ENCODE measurements around the gene HCN4.

Gene HCN4

DNA sequence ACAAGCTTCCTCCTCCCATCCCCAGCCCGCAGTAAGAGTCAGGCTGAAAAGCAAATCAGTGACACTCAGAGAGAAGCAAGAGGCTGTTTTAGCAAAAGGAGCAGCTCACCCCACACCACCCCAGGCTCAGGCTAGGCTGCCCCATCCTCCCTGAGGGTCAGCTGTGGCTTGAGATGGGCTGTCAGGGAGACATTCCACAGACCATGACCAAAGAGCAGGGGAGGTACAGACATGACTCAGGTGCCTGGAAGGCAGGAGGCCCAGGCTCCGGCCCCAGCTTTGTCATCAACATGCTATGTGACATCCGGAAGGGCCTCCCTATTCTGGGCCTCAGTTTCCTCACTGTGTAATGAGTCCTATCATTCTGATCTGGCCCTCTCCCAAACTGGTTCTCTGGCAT is 24.7 kb downstream of the HCN4 start:
- DNase-seq (ENCODE audit: low read depth) = no peak

DNA sequence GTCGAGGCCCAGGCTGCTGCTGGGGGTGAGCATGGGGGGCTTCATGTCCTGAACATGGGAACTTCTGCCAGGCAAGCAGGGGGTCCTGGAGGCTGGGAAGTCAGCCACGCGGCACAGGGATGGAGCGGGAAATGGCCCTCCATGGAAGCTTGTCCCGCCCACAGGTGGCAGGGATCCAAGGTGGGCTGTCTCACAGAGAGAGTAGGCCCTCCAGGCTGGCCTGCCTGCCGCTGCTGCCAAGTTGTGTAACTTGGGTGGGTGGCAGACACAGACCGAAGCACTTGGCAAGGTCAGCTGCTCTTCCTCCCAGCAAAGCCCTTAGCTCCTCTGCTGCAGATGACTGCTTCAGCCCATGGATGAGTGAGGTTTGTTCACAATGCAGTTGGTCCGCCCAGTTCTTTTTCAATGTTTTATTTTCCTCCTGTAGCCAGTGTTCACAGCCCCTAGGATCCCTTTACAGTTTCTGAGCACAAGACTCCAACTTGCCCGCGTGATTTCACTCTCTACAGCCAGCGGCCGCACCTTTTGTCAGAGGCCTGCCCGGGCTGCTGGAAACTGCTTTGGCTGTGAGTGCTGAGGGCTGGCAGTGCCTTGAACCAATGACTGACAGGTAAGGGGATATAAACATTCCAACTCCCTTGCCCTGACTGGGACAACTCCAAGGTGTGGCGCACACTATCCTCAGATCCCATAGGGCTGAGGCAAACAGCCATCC is 26.7 kb downstream of the HCN4 start:
- DNase-seq (ENCODE audit: low read depth) = no peak

DNA sequence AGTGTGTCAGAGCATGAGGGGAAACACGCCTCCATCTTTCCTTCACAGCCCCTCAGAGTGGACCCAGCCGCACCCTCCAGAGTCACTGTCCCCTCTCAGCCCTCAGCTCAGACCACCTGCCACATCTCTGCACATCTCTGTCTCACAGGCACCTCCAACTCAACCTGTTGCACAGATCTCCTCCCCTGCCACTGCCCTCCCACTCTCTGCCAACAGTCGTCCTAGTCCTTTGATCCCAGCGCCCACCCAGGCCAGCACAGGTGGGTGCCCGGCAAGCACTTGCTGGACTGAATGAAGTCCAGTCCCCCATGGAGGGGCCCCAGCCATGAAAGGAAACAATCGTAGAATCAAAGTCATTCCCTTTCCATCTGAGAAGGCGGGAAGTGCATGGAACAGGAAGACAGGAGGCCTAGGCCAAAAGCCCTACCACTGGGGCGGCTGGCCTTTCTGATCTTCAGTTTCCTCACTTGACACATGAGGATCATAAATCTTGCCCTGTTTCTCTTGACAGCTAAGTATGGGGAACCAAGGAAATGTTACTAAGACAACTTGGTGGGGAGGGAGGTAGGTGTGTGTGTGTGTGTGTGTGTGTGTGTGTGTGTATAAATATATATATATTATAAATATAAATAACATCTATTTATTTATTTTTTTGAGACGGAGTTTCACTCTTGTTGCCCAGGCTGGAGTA is 28.1 kb downstream of the HCN4 start:
- no peak for DNase-seq (ENCODE audit: low read depth)

DNA sequence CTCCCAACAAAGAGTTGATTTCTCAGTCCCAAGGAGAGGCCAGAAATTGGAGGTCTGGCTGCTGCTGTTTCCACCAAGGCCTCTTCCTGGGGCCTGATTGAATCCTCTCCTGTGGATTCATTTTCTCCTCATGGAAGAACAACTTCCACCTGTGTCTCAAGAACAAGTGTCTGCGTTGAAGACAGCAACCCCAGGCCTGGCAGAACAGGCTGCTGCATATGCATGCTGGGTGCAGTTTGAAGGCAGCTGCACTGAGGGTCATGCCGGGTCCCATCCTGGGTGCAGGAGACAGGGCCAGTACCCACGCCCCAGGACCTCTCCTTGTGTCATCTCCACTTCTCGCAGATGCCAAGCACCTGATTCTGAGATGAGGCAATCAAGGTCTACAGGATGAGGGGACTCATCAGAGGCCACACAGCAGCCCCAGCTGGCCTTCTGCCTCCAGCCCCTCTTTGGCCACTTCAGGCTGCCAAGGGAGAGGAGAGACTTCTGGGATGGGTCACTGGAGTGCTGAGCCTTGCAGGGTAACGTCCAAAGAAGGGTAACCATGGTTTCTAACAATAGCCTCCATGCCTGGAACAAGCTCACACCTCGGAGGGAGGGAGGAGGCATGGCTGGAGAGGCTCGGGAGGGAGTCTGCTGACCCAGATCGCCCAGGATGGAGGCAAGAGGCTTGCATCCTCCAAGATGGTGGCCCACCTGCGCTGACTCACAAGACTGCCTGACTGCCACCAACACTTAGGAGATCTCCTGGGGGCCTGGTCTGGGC is 30.0 kb downstream of the HCN4 start:
- DNase-seq (ENCODE audit: low read depth) = no peak

DNA sequence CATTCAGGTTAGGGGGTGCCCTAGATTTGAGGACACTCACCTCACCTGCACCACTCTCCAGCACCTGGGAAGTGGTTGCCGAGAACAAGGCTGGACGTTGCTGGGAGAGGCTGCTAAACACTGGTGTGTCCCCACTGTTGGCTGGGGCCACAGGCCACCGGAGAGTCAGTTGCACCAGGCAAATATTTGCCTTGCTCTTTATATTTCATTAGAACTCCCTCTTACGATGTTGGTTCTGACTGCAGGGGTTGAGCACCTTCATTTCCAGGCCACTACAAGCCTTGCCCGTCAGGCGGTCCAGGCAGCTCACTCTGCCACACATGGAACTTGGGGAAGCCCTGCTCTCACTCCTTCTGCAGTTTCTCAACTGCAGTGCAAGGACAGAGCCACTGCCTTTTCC is 30.7 kb downstream of the HCN4 start:
- no peak for DNase-seq (ENCODE audit: low read depth)

DNA sequence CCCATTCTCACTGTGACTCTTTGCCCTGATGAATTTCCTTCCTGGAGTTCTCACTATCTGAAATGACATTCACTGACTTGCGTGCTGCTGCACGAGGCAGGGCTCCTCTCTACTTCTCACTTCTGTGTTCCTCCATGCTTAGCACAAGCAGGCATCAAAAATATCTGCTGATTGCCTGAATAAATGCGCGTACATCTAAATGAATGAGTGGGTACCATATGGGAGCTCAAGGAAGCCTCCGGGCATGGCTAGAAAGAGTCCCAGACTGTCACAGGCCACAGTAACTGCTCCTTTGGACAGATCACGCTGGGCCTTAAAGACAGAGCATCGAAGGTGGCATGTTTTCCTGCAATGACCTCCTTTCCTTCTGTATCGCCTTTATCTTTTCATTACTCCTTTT is 31.6 kb downstream of the HCN4 start:
- no peak for DNase-seq (ENCODE audit: low read depth)

DNA sequence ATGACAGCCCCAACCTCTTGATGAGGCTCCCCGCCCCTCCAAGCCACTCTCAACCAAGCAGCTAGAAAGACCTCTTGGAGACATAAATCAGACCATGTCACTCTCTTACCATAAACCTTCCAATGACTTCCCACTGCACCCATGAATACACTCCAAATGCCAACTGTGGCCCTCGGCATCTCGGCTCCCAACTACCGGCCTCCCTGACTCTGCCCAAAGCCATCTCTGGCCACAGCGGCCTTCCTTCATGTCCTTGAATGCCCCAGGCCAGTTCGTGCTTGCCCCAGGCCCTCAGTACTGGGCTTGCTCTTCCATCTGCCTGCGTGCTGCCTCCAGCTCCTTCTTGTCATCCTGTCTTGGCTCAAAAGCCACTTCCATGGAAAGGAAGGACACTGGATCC is 32.0 kb downstream of the HCN4 start:
- no peak for DNase-seq (ENCODE audit: low read depth)

DNA sequence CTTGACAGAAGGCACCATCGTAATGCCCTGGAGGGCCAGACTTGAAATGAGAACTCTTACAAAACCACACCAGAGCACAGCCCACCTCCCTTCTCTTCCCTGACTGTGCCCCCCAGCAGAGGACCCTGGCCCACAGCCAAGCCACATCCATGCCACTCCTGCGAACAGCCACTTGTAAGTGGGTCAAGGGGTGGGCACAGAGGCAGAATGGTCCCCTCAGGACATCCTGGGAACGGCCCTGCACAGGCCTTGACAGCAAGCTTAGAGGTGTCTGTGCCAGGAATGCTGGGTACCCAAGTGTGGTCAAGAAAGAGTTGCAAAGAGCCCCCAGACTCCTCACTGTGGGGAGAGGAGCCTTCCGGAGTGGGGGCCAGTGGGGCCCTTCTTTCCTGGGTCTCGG is 33.3 kb downstream of the HCN4 start:
- no peak for DNase-seq (ENCODE audit: low read depth)

DNA sequence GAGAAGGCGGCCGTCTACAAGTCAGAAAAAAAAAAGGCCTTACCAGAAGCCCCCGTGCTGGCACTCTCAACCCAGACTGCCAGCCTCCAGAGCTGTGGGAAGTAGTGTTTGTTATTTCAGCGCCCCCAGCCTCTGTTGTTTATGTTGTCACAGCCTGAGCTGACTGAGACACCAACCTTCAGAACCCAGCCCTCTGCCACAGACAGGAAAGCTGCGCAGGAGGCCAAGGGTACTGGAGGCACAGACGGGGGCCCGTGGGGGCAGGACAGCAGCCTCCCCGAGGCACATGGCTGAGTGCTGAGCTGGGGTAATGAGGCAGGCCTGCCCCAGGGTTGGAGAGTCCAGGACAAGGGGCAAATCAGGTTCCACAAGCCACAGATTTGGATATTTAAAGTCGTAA is 33.7 kb downstream of the HCN4 start:
- no peak for DNase-seq (ENCODE audit: low read depth)

DNA sequence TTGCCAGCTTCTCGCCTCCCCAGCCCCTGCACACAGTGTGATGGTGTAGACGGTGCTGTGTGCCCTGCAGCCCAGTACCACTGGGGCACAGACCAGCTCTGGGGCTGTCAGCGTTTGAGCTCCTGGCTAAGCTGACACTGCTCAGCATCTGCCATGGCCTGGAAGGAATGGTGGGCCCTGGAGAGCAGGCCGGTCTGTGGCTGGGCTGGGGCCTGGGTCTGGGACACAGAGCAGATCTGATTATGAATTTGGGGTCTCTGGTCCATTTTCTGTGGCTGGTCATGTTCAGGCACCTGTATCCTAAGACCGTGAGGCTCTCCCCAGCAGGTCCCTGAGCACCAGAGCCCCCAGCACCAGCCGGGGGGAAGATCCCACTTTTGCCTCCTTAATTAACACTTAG is 34.7 kb downstream of the HCN4 start:
- no peak for DNase-seq (ENCODE audit: low read depth)

DNA sequence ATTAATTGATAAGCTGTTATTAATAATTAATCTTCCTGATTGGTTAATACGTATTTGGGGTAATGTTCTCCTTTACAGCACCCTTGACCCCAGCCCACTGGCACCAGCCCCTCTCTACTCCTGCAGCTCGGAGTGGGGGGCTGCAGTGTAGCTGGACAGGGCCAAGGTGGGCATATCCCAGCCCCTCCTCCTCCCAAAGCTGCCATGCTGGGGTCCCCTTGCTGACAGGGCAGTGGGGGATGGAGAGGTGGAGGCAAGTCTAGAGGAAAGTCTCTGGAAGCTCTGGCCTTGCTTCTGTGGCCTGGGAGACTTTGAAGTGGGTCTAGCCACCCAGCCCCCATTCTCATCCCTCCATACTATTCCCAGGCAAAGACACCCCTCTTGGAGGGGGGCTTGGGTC is 35.8 kb downstream of the HCN4 start:
- DNase-seq (ENCODE audit: low read depth) = no peak

DNA sequence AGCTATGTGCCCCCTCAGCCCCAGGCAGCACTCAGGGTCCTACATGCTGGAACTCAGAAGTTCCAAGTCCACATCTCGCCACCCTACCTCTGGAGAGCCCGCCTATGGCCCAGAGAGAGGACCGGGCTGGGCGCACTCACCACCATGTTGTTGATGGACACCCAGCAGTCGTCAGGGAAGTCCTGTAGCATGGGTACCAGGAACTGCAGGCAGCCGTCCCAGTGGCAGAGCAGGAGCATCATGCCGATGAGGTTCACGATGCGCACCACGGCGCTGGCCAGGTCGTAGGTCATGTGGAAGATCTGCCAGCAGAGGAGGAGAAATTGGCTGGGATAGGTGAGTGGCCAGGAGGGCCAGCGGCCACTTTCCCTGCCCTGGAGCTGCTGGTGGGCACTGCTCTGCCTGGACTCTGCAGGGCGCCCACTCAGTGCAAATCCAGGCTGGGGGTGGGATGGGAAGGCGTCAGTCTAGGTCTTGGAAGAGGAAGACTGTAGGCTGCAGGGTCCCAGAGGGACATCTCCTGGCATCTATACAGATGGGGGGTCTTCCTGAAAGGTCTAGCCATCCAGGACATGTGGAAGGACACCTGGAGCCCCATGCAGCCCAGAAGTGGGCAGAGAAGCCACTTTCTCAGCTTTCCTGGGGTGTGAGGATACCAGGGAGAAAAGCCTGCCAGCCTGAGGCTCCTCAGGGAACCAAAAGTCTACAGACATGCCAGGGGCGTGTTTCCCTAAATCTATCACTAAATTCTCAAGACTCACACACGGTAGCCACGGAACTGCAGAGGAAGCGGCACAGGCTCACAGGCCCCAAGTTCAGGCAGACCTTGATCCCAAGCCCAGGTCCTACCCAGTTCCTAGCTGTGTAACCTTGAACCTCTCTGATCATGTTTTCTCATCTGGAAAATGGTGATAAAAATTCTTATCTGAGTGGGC is 36.5 kb downstream of the HCN4 start:
- no peak for DNase-seq (ENCODE audit: low read depth)

DNA sequence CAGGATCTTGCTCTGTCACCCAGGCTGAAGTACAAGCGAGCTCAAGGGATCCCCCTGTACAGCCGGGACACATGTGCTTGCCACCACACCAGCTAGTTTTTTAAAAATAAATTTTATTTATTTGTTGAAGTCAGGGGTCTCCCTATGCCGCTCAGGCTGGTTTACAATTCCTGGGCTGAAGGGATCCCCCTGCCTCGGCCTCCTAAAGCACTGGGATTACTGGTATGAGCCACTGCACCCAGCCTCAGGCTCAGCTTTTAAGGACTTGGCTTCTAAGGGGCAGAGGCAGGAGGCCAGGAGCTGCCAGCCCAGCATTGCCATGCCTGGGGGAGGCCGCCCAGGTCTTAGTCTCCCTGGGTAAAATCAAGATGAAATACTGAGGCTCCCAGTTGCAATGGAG is 37.3 kb downstream of the HCN4 start:
- DNase-seq (ENCODE audit: low read depth) = no peak

DNA sequence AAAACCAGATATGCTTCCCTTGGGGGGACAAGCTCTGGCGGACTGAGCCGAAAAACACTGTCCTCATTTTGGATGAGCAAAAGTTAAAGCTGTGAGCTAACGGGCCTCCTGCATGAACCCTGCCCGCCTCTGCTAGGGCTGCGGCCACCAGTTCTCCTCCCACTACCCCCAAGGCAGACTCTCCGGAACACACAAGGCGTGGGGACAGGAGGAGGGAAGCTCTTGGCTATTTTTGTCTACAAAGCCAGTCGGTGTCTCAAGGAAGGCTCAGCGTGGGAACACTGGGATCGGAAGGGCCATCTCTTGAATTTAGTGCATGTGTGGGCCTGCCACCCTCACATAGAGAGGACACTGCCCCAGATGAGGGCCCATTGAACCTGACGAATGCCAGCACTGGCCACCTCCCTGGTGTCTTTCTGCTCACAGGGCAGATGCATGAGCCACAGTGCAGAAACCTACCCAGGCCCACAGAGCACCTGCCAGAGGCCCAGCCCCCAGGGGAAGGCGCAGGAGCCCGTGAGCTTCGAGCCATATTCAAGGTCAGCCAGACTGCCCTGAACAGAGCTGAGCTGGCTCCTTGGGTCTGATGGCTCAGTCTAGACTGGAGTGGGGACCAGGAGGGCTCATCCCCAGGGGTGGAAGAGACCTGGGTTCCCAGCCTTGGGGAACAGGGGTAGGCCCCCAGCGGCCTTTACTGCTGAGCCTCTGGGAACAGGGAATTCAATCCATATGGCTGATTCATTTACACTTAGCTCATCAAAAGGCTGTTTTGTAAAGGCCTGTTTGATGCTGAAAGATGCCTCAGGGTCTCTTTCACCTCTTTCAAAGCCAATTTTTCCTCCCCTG is 38.3 kb downstream of the HCN4 start:
- no peak for DNase-seq (ENCODE audit: low read depth)

DNA sequence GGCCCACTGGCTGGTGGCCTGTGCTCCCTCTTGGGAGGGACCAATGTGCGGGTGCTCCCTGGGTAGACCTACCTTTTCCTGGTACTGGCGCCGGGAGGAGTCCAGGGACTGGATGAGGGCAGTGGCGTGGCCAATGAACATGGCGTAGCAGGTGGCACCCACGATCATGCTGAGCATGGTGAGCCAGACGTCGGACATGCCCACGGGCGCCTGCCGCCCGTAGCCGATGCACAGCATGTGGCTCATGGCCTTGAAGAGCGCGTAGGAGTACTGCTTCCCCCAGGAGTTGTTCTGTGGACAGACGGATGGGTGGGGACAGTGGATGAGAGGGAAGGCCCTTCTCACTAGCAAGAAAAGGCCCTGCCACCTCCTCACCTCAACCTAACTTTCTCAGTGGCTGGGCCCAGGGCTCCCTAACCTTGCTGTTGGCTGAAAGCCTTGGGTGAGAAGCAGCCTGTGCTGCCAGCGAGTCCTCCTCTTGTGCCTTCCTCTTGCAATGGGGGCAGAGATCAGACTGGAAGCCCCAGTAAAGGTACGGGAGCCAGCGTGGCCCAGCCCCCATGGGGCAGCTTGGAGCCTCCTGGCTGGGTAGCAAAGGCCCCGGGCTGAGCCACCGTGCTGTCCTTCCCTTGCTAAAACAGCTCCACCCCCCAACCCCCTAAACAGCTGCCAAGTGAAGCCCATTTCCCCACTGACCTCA is 39.1 kb downstream of the HCN4 start:
- no peak for DNase-seq (ENCODE audit: low read depth)

DNA sequence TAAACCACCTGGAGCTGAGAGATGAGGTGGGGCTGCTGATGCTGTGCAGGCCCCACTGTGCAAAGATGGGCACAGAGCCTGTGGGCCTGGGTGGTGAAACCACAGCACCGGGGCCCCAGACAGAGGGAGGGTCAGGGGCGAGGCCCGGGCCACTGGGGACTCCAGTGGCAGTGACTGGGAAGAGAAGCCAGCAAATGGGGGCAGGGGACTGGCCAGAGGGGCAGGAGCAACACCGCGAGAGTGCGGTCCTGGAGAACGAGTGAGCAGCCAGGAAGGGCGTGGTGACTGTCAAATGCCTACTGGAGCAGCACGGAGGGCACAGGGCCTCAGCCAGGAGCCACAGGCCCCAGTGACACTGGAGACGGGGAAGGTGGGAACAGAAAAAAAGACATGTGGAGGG is 39.8 kb downstream of the HCN4 start:
- no peak for DNase-seq (ENCODE audit: low read depth)

DNA sequence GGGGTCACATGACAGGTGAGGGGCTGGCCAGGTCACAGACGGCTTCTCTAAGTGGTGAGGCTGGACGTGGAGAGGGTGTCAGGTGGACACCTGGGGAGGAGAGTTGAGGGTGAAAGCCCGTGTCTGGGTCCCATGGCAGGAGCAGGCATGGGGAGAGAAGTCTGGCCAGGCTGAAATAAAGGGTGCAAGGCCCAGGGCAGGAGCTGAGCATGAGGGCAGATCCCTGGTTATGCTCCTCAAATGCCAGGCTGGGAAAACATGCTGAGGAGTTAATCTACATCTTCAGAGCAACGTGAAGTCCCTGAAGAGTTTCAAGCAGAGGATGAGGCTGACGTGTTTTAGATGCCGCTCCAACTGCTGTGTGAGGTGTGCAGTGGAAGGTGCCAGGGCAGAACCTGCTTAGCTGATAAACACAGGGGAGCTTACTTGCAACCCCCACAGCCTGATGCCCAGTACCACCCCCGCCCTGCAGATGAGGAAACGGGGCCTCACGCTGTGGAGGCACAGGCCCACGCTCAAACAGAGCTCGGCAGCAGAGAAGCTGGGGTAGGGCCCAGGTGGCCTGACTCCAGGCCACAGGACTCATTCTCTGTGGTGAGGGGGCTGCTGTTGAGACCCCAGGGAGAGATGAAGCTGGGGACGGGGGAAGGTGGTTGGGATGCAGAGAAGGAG is 40.5 kb downstream of the HCN4 start:
- DNase-seq (ENCODE audit: low read depth) = no peak

DNA sequence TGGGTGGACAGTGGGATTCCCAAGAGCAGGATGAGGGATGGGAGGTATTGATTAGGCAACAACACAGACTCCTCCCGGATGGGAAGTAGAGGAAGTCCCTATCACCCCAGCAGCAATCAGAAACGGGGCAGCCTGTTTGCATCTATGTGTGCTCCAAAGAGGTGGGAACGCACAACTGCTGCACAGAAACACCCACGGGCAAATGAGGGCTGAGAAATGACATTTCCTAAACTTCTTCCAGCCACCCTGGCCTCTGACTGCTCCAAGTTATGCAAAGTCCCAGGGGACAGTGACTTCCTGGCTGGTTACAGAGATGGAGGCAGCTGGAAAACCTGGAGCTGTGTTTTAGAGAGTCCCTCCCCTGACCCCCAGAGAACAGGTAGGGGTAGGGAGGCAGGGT is 42.6 kb downstream of the HCN4 start:
- DNase-seq (ENCODE audit: low read depth) = no peak

DNA sequence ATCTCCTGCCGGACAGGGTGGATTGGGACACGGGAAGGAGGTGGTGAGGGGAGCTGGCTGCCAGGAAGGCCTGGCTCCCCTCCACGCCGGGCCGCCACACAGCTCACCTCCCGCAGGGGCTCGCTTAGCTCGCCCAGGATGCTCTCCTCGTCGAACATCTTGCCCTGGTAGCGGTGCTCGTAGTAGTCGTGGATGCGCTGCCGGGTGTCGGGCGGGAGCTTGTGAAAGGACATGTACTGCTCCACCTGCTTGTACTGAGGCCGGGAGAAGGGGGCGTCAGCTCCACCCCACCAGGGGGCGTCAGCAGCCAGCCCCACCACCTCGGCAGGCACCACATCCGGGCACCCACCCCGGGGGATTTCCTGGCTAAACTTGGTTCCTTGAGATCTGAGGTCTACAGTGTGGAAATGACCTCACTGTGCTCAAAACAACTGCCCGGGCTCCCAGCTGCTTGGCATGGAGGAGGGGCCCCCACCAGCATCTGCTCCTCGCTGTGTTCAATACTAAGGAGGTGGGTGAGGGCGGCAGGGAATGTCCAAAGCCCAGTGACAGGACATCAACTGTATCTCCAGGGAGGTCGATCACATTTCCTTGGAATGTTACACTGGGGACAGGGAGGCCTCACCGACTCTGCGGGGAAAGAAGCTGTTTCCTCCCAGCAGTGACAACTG is 43.4 kb downstream of the HCN4 start:
- DNase-seq (ENCODE audit: low read depth) = no peak

Measured in HS-27A (cell line).